Kidney (tissue), 14 donors: Measurements from ENCODE around the gene ST6GALNAC4. TPM values are rescaled to one million over a fixed set of nuclear protein-coding genes. Genes with fewer than 3 reads are reported as not detected.

Experiments
- DNase-seq, 5 donors: peaks; one replicate each; pipeline ENCODE4 v3.0.0-alpha.2; 2013 to 2020
- FAIRE-seq: peaks from 2 replicates; lab custom pipeline; 2012; peaks lifted over from hg19 to GRCh38; lab: Jason Lieb, UNC
- H3K27ac ChIP-seq, 2 donors: one replicate each; pipeline ENCODE4 v1.7.0; 2013; ENCODE audit warnings: low read depth in 2 of 2, low read length in 2 of 2, inconsistent platforms in 1 of 2
- H3K27me3 ChIP-seq: one replicate; pipeline ENCODE4 v1.7.1; 2013; ENCODE audit warnings: low read length, inconsistent platforms; ENCODE audit not compliant: control insufficient read depth, insufficient read depth
- H3K36me3 ChIP-seq, 3 donors: one replicate each; pipeline versions ENCODE4 v1.7.0 to v1.7.1; 2013; ENCODE audit warnings: low read length in 3 of 3, control low read depth in 1 of 3, inconsistent platforms in 1 of 3; ENCODE audit not compliant: insufficient read depth in 3 of 3, control insufficient read depth in 2 of 3
- H3K4me1 ChIP-seq, 3 donors: one replicate each; pipeline versions ENCODE4 v1.7.0 to v1.7.1; 2013; ENCODE audit warnings: low read length in 3 of 3, inconsistent platforms in 1 of 3, low read depth in 1 of 3; ENCODE audit not compliant: control insufficient read depth in 2 of 3, insufficient read depth in 2 of 3
- H3K4me3 ChIP-seq, 3 donors: one replicate each; pipeline versions ENCODE4 v1.7.0 to v1.8.1; 2013; ENCODE audit warnings: low read length in 3 of 3, control low read depth in 1 of 3, inconsistent platforms in 1 of 3
- H3K9ac ChIP-seq, 3 donors: one replicate each; pipeline versions ENCODE4 v1.7.0 to v1.7.1; 2013; ENCODE audit warnings: low read length in 3 of 3, control low read depth in 1 of 3, inconsistent platforms in 1 of 3
- H3K9me3 ChIP-seq, 3 donors: one replicate each; pipeline versions ENCODE4 v1.7.0 to v1.7.1; 2013; ENCODE audit warnings: low read length in 3 of 3, control low read depth in 1 of 3, inconsistent platforms in 1 of 3; ENCODE audit not compliant: control insufficient read depth in 2 of 3, insufficient read depth in 1 of 3
- CTCF ChIP-seq: IDR thresholded peaks from 3 replicates; pipeline ENCODE4 v1.5.1; 2012; ENCODE audit warnings: mild to moderate bottlenecking, moderate library complexity, borderline replicate concordance; ENCODE audit not compliant: insufficient read depth; ENCODE audit errors: extremely low read depth
- intact Hi-C: fragments of 100-400 bp; cut with DNase I; formaldehyde crosslinking; loops from one replicate; pipeline ENCODE4 v1.11.1; 2022
- polyA plus RNA-seq: library from polyadenylated mRNA; stranded (reverse); fragments of 350-450 nt; fragmentation: Illumina TruSeq; extraction: RNeasy Lipid Tissue Mini Kit (QIAGEN cat#74804); gene quantifications from one replicate; pipeline ENCODE4 v1.2.3, GENCODE V29; 2014; ENCODE audit warnings: low read depth, low replicate concordance; ENCODE audit not compliant: insufficient read depth
- total RNA-seq: library from RNA; stranded (reverse); fragmentation: NEBNext Ultra II Directional; extraction: Animal tissue kit (Norgen Biotek cat#: 25700); gene quantifications from one replicate; pipeline ENCODE4 v1.2.1, GENCODE V29; 2021
- donor health status: control.
- donor health status: control.
- donor health status: control.
- donor health status: control.
- donor health status: control.
- donor health status: DM: yes; HTN: yes; CAD: no.
- donor health status: Normal renal cell carcinoma (clear cell type).

ST6GALNAC4 gene
- total and polyA plus RNA-seq, 2 donors from 2014 or later: 31.4 to 31.6 TPM

GRCh38 chr9:127936347-127936852, 19.6 kb upstream of the ST6GALNAC4 start:
- H3K4me3 ChIP-seq: peak overlapping the region in 1 of 3 donors; percentile 99
- H3K27ac ChIP-seq: no peak overlapping the region
- no peaks in the 10 kb centered on the region for H3K27me3 ChIP-seq
- H3K36me3 ChIP-seq: no peaks in the 10 kb centered on the region
- no peak for FAIRE-seq
- peaks cover 0 to 29% (median 13%) of the 10 kb centered on the region in 3 donors for H3K4me1 ChIP-seq
- H3K9ac ChIP-seq: peak overlapping the region in 1 of 3 donors; percentile 98
- H3K9me3 ChIP-seq: no peaks in the 10 kb centered on the region
- TF ChIP-seq CTCF: no peak
- DNase-seq: no peak
- intact Hi-C loops: no loop called here

- intact Hi-C loops: no loop called here
- no peak for FAIRE-seq
- peaks cover 0 to 33% (median 13%) of the 10 kb centered on the region in 3 donors for H3K4me1 ChIP-seq
- DNase-seq: no peak
- H3K27ac ChIP-seq: no peak overlapping the region
- TF ChIP-seq CTCF: no peak
- H3K9me3 ChIP-seq: no peaks in the 10 kb centered on the region
- H3K9ac ChIP-seq: no peak overlapping the region
- no peaks in the 10 kb centered on the region for H3K27me3 ChIP-seq
- H3K4me3 ChIP-seq: no peak overlapping the region
- H3K36me3 ChIP-seq: no peaks in the 10 kb centered on the region
Observed at GRCh38 chr9:127935765-127936221, 19.0 kb upstream of the ST6GALNAC4 start.

GRCh38 chr9:127934986-127935385, 18.1 kb upstream of the ST6GALNAC4 start:
- no peak overlapping the region for H3K4me3 ChIP-seq
- FAIRE-seq (no peak), DNase-seq (no peak)
- no peak overlapping the region for H3K27ac ChIP-seq
- no peaks in the 10 kb centered on the region for H3K36me3 ChIP-seq
- intact Hi-C loops: no loop called here
- H3K9me3 ChIP-seq: no peaks in the 10 kb centered on the region
- peaks cover under 1% of the 10 kb centered on the region for H3K27me3 ChIP-seq
- no peak overlapping the region for H3K9ac ChIP-seq
- peaks cover 0 to 37% (median 13%) of the 10 kb centered on the region in 3 donors for H3K4me1 ChIP-seq
- TF ChIP-seq CTCF: no peak
